Fibroblast of villous mesenchyme (primary cell): ENCODE data around the gene PINLYP. TPM values are rescaled to one million over a fixed set of nuclear protein-coding genes. Genes with fewer than 3 reads are reported as not detected.

ENCODE experiments used
- DNase-seq: peaks from one replicate; pipeline ENCODE4 v3.0.0-alpha.2; 2010; ENCODE audit warnings: low read depth
- H3K4me3 ChIP-seq: 2 replicates; pipeline ENCODE4 v1.5.1; 2011; ENCODE audit warnings: low read depth, mild to moderate bottlenecking, low read length
- total RNA-seq: library from RNA; depleted of rRNA; stranded (reverse); fragments of >200 nt; gene quantifications from 2 replicates; pipeline ENCODE4 v1.2.3, GENCODE V29; 2012
- TF ChIP-seq, protein P1 (sequence below): IDR thresholded peaks from 2 replicates; pipeline ENCODE4 v1.5.1; 2012; ENCODE audit warnings: low read depth, mild to moderate bottlenecking, low read length; ENCODE audit not compliant: insufficient read depth

The PINLYP gene
- total RNA-seq, 1 donor = 3.5 TPM

DNA sequence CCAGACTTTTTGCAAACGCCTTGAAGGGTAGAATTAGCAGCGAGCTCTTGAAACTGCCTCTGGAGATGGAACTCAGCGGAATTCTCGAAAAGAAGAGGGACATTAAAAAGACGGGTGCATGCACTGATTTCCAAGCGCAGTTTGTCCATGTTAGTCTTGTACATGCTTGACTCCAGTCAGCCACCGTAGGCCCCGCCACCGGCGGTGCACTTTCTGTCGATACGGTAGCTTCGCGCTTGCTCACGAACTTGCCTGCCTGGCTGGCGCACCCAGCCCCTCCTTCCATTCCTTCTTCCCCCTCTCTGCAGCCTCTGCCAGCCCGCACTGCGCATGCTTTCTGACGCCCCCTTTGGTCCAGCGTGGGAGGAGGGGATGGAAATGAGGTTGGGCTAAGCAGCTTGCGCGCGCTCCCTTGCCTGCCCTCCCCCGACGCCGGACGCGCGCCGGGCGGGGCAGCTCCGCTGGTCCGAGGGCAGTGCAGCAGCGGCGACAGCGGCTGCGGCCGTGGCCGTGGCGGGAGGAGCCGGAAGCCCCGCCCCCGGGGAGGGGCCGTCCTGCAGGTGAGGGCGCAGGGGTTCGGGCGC lies 42.5 kb upstream of the PINLYP start, which contains the start of gene ZNF575:
ZNF575 (plus strand) TSS at position 227 of the 584 bp plus-strand sequence. CDS start 1,235 bp downstream, outside the sequence.
- TF ChIP-seq, protein P1, sequence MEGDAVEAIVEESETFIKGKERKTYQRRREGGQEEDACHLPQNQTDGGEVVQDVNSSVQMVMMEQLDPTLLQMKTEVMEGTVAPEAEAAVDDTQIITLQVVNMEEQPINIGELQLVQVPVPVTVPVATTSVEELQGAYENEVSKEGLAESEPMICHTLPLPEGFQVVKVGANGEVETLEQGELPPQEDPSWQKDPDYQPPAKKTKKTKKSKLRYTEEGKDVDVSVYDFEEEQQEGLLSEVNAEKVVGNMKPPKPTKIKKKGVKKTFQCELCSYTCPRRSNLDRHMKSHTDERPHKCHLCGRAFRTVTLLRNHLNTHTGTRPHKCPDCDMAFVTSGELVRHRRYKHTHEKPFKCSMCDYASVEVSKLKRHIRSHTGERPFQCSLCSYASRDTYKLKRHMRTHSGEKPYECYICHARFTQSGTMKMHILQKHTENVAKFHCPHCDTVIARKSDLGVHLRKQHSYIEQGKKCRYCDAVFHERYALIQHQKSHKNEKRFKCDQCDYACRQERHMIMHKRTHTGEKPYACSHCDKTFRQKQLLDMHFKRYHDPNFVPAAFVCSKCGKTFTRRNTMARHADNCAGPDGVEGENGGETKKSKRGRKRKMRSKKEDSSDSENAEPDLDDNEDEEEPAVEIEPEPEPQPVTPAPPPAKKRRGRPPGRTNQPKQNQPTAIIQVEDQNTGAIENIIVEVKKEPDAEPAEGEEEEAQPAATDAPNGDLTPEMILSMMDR = no peak
- peak; percentile 95 for DNase-seq
- peak within 1 kb of the TSS; percentile 69 for H3K4me3 ChIP-seq

GRCh38 chr19:43533546-43534304 lies 41.9 kb upstream of the PINLYP start:
- DNase-seq = peak; percentile 100
- H3K4me3 ChIP-seq = peak overlapping the region; percentile 69
- TF ChIP-seq, protein P1 = no peak

GRCh38 chr19:43534305-43534815 lies 41.2 kb upstream of the PINLYP start:
- TF ChIP-seq, protein P1 = no peak
- peak overlapping the region; percentile 51 for H3K4me3 ChIP-seq
- DNase-seq = no peak

GRCh38 chr19:43534816-43535761 lies 40.5 kb upstream of the PINLYP start:
- peak; percentile 56 for DNase-seq
- TF ChIP-seq, protein P1 = peak; percentile 58
- H3K4me3 ChIP-seq = no peak overlapping the region

DNA sequence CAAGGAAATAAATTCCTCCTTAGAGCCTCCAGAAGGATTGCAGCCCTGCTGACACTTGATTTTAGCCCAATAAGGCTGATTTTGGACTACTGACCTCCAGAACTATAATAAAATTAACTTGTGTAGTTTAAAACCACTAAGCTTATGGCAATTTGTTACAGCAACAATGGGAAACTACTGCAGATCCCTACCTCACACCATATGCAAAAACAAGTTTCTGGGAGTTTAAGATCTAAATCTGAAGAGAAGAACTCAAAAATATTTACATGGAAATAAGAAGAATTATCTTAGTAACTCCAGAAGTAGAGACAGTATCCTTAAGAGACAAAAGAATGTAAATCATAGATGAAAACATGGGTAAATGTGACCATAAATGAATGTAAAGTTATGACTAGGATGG lies 36.7 kb upstream of the PINLYP start:
- TF ChIP-seq, protein P1 = no peak
- DNase-seq = no peak

GRCh38 chr19:43540381-43540780 lies 35.2 kb upstream of the PINLYP start:
- no peak overlapping the region for H3K4me3 ChIP-seq
- TF ChIP-seq, protein P1 = no peak
- no peak for DNase-seq

More for the DNA sequence above, 36.7 kb upstream of the PINLYP start:
- no peak overlapping the region for H3K4me3 ChIP-seq
